ENCODE data around the gene FTCD.
A peak's percentile ranks its signal among the peaks of the same experiment; 100 is the strongest.
"Not testable (repeated sequence)": the region's sequence is repeated elsewhere in the genome, so short reads cannot be mapped to it uniquely, and the experiment has no call there.

Gene FTCD

DNA sequence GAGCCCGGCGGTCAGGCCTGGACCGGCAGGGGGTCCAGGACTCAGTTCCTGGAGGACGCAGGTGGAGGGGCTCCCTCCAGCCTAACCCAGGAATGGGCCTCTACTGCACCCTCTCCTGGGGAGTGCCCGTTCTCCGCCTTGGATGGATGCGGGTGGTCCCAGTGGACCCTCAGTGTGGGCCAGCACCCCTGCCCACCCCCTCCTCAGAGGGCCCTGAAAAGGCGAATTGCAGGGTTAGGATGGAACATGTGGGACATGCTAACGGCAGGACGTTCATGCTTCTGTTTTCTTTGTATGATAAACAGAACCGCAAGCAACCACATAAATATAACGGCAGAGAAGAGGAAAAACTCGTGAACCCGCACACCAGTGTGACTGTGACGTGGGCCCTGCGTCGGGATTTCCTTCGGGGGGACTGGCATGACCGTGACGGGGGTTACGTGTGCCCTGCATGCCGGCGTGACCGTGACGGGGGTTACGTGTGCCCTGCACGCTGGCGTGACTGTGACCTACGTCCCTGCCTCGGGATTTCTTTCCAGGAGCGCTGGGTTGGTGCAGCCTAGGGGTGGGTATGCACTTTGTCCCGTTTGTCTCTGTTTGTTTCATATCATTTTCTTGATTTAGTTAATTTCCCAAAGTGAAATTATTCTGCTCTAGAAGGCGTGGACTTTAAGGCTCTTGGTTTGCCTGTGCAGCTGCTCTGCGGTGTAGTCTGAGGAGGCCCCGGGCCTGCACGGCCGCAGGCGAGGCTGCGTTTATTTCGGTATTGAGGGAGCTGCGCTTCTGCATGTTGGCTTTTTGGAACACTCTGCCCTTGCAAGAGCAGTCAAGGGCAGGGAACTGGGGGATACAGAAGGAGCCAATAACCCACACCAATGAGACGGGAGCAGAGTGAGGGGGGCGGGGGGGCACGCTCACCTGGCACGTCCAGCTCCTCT lies 3.1 kb downstream of the FTCD start:
- DNase-seq: no peak

DNA sequence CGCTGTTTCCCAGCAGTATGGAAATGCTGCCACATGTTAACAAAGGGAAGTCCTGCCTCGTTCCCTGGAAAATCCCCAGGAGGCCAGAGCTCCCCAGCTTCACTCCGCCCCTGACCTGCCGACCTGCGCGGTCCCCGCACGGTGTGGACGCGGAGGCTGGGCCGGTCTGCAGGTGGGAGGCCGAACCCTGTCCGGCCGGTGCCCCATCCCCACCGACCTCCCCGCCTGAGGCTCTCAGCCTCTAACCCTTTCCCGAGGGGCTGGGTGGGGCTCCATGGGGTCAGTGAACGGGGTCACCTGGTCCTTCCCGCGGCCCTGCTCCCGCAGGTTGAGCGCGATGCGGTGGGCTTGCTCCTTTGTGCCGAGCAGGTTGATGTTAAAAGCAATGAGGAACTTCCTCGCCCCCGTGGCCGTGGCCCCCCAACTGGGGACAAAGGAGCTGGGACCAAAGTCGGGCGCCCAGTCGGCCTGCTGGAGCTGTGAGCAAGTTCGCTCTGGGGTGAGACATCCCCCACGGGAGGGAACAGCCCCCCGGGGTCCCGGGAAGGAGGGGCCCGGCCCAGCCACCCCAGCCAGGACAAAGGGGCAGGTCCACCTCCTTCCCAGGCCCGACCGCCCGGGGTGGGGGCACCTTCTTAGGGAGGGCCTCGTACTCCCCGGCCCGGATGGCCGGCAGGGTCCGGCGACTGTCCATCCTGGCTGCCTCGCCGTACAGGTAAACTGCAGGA lies 4.0 kb downstream of the FTCD start:
- no peak for DNase-seq

DNA sequence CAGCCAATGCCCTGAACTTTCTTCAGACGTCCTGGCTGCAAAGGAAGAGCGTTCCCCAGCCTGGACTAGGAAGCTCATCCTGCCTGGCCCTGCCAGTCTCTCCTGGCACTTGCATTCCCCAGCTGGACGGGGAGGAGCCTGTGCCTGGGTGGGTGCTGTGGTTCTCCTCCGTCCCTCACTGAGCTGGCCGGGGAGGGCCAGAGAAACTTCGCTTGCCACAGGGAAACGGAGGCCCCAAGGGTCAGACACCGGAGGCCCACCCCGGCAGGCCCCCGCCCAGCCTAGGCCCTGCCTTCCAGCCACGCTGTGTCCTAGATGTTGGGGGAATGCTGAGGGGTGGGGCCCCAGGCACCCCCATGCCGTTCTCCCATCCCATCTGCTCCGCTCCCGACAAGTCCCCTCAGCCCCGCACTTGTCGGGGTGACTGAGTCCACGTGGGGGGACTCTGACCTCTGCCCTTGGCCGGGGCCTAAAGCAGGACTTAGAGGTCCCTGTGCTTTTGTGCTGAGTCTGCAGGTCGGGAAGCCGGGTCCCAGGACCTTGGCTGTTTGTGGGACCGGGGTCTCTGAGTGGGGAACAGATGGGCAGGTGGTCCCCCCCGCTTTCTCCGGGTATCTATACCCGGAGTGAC lies 4.8 kb downstream of the FTCD start:
- DNase-seq: no peak

DNA sequence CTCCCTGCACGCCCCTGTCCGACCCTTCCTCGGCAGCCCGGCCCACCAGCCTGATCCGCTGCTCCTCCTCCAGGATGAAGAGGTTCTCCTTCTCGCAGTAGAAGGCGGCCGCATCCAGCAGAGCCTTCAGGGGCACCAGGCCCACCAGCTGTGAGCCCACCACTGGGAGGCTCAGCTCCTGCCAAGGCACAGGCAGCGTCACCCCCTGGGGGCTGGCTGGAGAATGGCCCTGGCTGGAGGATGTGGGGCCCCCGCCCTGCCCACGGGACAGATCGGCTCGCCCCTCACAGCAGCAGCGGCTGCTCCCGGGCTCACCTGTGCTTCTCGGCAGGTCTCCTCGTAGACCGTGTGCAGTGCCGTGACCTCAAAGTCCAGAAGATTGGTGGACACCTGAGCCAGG lies 5.3 kb downstream of the FTCD start:
- no peak for DNase-seq

DNA sequence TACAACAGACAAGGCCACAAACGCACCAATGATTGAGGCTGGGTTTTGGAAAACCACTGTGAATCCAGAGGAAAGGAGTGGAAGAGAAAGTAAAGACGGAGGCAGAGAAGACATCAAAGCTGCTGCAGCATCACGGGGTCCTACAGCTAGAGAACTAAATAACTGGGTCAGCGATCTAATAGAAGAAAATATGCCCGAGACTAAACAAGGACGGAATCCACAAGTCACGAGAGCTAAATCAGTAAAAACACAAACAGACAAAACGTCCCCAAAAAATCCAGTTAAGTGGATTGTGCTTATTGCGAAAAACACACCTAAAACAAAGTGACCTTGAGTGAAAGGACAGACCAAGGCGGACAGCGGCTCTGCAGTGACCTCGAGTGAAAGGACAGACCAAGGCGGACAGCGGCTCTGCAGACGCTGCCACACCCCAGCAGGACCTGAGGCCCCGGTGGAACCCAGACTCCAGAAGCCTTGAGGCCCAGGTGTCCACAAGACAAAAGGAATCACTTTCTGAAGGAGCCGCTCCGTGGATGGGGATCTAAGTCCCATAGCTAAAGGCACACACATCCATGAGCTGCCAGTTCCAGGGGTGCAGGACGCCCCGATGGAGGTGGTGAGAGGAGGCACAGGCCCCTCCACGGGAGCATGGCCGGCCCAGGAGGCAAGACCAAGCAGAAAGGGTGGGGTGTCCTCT lies 6.0 kb downstream of the FTCD start:
- DNase-seq: no peak

DNA sequence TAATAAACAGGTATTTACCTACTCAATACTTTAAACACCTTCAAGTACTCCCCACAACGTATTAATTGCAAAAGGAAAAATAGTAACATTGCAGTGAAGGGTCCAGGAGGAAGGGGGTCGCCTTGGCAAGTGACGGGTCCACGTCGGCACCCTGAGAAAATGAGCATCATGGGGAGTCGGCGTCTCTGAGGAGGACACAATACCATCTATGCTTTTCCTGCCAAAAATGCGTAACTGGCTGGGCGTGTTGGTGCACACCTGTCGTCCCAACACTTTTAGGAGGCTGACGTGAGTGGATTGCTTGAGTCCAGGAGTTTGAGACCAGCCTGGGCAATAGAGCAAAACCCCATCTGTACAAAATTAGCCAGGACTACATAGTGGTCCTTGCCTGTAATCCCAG lies 7.3 kb downstream of the FTCD start:
- no peak for DNase-seq

DNA sequence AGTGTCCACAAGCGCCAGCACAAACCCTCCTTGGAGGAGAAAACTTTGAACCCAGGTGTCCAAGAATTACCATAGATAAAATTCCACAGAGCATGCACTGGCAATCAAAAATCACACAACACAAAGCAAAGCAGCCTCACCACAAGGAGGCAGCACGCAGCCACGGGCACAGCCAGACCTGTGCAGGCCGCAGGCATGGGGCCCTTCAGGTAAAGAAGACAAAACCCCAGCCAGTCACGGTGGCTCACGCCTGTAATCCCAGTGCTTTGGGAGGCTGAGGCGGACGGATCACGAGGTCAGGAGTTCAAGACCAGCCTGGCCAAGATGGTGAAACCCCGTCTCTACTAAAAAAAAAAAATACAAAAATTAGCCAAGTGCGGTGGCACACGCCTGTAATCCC lies 8.0 kb downstream of the FTCD start:
- peak; percentile 57 for DNase-seq

DNA sequence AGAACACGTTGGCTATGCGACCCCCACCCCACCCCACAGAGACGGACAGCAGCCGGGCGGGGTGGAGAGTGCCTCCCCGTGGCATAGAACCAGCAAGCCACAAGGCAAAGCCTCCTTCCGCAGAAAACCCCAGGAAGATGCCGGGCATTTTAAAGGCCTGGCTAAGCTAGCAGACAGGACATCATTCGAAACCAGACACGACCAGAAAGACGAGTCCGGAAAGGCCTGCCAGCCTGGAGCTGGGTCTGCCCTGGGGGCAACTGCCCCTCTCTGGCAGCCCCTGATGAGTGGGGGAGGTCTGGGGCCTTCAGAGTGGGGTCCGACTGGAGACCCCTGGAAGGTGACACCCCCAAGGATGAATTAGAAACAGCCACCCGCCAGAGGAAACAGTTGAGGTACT lies 8.5 kb downstream of the FTCD start:
- DNase-seq: no peak

DNA sequence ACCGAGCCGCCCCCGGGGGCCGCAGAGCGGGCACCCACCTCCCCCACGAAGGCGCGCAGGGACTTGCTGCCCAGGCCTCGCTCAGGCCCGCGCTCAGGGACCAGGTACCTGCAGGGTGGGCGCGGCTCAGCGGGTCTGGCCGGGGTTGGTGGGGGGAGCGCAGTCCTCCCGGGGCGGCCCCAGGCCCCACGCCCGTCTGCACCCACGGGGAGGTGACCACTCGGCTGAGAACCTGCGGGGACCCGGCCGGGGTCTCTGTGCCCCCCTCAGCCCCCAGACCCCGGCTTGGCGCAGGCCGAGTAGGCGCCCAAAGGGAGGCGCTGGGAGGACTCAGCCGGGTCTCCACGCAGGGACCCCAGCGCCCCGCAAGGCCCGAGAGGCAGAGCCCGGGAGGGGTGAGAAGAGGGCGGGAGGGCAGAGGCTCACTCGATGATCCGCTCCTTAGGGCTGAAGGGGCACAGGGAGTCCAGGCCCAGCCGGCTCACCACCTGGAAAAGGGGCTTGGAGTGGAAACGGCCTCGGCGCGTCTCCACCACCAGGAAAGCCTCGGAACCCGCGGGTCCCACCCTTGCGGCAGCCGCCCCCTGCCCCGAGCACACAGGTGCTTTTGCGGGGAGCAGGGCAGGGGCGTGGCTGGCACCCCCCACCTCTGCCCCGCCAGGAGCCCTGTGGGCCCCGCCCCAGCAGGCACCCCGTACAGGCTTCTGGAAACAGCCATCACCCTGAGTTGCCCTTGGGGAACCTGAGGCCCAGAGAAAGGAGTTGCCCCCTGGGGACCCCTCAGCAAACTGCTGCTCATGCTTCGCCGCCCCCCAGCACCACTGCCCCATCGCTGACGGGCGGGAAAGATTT lies 9.3 kb downstream of the FTCD start:
- no peak for DNase-seq

DNA sequence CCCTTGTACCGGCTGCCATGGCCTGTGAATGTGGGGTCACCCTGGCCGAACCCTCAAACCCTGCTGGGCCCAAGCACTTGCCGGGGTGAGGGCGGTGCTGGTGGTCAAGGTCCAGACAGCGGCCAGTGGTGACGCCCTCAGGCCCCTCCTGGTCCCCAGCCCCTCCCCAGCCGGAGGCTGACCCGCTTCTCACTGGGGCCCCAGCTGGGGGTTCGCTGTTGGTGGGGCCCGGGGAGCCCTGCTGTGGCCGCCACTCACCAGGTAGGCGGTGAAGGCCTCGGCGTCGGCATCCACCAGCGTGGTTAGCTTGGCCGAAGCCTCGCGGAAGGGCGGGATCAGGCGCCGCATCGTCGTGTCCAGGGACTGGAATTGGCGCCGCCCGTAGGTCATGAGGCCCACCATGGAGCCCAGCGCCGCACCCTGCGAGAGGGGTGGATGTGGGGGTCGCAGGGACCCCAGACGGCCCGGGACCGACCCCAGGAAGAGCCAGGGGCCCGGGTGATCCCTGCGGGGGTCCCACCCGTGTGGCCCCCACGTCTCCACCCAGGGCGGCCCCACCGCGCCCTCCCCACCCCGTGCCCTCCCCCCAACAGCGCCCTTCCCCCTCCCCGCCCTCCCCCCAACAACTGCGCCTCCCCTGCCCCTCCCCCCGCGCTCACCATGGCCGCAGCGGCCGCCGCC lies 10.1 kb downstream of the FTCD start:
- DNase-seq: no peak

DNA sequence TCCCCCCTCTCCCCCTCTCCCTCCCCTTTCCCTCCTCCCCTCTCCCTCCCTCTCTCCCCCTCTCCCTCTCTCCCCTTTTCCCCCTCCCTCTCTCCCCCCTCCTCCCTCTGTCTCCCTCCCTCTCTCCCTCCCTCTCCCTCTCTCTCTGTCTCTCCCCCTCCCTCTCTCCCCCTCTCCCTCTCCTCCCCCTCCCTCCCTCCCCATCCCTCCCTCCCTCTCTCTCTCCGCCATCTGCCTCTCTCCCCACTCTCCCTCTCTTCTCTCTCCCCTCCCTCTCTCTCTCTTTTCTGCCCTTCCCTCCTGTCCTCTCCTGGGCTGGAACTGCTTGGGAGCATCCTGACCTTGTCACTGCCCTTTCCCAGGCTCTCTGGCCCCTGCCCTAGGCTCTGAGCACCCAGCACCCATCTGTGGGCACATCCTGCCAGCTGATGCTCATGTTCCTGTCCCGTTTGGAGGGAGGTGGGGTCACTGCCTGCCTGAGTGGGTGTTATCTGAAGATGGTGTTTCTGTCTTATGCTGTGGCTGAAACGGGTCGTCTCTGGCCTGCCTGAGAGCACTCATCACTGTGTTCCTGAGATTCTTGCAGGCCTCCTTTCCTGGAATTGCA lies 10.8 kb downstream of the FTCD start:
- DNase-seq: no peak

DNA sequence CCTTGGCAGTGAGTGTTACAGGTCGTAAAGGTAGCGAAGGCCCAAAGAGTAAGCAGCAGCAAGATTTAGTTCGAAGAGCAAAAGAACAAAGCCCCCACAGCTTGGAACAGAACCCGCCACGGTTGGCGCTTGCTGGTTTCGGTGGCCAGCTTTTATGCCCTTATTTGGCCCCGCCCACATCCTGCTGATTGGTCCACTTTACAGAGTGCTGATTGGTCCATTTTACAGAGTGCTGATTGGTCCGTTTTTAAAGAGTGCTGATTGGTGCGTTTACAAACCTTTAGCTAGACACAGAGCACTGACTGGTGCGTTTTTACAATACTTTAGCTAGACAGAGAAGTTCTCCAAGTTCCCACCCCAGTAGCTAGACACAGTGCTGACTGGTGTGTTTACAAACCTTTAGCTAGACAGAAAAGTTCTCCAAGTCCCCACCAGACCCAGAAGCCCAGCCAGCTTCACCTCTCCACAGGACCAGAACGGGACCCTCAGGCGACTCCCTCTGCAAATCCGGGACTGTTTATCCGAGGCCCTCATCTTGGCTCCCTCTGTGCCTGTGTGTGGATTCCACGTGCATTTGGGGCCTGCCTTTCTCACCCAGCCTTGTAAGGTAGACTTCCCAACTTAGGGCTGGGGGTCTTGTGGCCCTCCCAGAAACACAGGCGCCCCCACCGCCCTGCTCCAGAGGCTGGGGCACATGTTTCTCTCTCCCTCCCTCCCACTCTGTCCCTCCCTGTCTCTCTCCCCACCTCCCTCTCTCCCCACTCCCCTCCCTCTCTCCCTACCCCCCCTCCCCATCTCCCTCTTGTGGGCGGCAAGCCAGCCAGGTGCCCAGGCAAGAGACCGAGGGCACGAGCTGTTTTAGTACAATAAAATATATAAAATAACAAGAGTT lies 12.6 kb downstream of the FTCD start:
- no peak for DNase-seq

DNA sequence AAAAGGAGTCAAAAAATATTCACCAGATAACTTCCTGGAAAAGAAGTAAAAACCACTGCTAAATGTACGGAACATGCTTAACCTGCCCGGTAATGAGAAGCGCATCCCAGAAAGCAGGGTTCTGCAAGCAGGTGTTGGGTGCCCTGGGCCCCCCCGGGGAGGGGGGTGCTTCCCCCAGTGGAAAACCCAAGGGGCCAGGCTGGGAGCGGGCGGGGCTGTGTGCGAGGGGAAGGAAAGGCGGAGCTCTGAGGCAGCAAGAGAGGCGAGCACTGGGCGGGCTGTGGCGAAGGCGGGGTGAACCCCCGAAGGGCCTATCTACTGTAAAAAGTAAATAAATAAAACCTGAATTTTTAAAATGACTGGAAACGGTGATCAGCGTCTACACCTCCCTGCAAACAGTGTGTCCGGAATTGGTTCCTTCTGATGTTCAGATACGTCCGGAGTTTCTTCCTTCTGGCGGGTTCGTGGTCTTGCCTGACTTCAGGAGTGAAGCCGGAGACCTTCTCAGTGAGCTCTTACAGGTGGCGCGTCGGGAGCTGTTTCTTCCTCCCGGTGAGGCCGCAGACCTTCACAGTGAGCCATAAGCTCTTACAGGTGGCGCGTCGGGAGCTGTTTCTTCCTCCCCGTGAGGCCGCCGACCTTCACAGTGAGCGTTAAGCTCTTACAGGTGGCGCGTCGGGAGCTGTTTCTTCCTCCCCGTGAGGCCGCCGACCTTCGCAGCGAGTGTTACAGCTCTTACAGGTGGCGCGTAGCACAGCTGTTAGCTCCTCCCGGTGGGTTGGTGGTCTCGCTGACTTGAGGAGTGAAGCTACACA lies 13.4 kb downstream of the FTCD start:
- no peak for DNase-seq

DNA sequence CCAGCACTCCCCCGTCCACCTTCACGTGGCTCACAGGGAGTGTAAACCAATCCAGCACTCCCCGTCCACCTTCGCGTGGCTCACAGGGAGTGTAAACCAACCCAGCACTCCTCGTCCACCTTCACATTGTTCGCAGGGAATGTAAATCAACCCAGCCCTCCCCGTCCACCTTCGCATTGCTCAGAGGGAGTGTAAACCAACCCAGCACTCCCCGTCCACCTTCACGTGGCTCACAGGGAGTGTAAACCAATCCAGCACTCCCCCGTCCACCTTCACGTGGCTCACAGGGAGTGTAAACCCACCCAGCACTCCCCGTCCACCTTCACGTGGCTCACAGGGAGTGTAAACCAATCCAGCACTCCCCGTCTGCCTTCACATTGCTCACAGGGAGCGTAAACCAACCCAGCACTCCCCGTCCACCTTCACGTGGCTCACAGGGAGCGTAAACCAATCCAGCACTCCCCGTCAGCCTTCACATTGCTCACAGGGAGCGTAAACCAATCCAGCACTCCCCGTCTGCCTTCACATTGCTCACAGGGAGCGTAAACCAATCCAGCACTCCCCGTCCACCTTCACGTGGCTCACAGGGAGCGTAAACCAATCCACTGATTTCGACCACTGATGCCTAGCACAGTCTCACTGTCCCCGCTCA lies 14.9 kb downstream of the FTCD start:
- not testable (repeated sequence) for DNase-seq

DNA sequence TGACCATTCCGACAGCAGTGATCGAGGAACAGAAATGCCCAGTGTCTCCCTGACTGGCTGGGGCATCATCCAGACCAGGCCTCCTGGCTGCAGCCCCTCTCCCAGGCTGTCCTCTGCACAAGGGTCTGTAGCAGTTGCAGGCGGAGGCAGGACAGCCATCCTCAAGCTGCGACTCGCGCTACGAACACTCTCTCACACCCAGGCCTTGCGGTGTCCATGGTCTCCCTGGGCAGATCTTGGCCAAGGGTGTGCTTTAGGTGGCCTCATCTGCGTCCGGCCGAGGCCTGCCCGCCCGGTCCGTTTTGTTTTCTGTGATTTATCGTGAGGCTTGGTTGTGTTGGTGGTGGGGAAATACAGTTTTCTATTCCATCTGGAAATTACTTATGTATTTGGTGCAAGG lies 15.7 kb downstream of the FTCD start:
- DNase-seq: no peak

DNA sequence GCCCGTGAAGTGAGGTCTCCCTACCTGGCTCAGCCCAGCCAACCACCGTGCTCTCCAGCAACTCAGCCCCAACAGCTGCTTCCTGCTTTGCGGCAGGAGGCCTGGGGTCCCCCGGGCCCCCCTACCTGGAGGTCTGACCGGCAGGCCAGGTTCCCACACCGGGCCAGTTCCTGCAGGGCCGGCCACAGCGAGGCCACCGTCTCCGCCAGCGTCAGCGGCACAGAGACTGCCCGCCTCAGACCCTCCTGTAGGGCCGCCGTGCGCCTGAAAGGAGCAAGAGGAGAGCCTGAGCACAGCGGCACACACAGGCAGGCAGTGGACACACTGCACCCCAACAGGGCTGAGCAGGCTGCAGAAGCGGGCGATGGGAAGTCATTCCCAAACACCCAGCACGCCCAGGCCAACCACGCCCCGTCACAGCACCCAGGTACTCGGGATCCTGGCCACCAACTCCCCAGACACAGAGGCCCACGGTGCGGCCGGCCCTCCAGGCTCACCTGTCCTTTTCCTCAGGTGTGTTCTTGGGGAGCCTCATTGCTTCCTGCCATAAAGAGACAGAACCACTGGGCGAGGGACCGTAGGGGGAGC lies 16.9 kb downstream of the FTCD start:
- DNase-seq: no peak

DNA sequence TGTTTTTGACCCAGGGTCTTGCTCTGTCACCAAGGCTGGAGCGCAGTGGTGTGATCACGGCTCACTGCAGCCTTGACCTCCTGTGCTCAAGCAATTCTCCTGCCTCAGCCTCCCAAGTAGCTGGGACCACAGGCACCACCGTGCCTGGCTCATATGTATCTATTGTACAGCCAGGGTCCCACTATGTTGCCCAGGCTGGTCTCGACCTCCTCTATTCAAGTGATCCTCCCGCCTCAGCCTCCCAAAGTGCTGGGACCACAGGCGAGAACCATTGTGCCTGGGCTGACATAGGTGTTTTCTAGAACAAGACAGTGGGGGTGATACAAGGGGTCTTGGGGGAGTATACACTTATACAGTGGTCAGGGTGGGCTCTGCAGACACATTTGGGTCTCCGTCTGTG lies 17.5 kb downstream of the FTCD start:
- DNase-seq: no peak

DNA sequence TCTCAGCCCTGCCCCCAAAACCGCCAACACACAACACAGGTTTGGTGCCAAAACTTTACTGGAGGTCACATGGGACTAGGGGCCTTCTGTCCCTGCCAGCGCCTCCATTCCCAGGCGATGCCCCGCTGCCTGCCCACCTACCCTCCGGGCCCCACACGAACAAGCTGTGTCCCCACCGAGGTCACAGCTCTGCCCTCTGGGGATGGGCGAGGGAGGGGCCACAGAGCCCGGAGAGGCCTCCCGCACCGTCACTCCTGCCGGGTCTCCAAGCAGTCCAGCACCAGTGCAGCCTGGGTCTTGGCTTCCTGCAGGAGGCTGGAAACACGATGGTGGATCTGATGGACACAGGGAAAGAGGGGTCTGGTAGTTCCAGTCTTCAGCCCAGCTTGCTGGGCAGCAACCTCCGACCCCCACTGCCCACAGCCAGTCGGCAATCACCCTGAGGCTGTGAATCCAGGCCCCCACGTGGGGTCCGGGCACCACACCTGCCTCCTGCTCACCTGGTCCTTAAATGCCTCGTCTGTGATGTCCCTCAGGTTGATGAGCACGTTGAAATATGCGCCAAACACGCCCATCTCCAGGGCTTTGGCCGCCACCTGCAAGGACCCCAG lies 18.5 kb downstream of the FTCD start:
- no peak for DNase-seq

Measured in CD4-positive, alpha-beta T cell treated with Interleukin-6 for 4 hours (primary cell).